MM.1S (cell line): ENCODE measurements around the gene ZCWPW2.

Source experiments
- DNase-seq: peaks from one replicate; pipeline ENCODE4 v3.0.0-alpha.2; 2015
- H2AFZ ChIP-seq: fragments of 300-600 bp; sonication (generic); 2 replicates; pipeline ENCODE4 v1.6.0; 2016; ENCODE audit warnings: antibody characterized with exemption, low read length
- H3F3A ChIP-seq: fragments of 300-600 bp; sonication (generic); 2 replicates; pipeline ENCODE4 v1.6.1; 2016; ENCODE audit warnings: mild to moderate bottlenecking, antibody characterized with exemption, low read length, moderate library complexity, mixed read lengths; ENCODE audit not compliant: insufficient read depth
- H3K27ac ChIP-seq: fragments of 300-600 bp; sonication (generic); 2 replicates; pipeline ENCODE4 v1.5.1; 2016; ENCODE audit warnings: mild to moderate bottlenecking, low read length
- H3K27me3 ChIP-seq: fragments of 300-600 bp; sonication (generic); replicated peaks from 2 replicates; pipeline ENCODE4 v1.6.0; 2016; ENCODE audit warnings: low read length; ENCODE audit not compliant: insufficient read depth
- H3K36me3 ChIP-seq: fragments of 300-600 bp; sonication (generic); replicated peaks from 2 replicates; pipeline ENCODE4 v1.6.1; 2016; ENCODE audit warnings: mild to moderate bottlenecking, low read length, mixed read lengths; ENCODE audit not compliant: insufficient read depth
- H3K4me1 ChIP-seq: fragments of 300-600 bp; sonication (generic); 2 replicates; pipeline ENCODE4 v1.6.1; 2016; ENCODE audit warnings: low read length, mixed read lengths
- H3K4me2 ChIP-seq: fragments of 300-600 bp; sonication (generic); 2 replicates; pipeline ENCODE4 v1.6.0; 2016; ENCODE audit warnings: low read depth, low read length
- H3K4me3 ChIP-seq: fragments of 300-600 bp; sonication (generic); 2 replicates; pipeline ENCODE4 v1.5.1; 2016; ENCODE audit warnings: low read length, mixed read lengths
- H3K79me2 ChIP-seq: fragments of 300-600 bp; sonication (generic); 2 replicates; pipeline ENCODE4 v1.6.1; 2016; ENCODE audit warnings: mixed run types, low read length, mixed read lengths
- H3K9ac ChIP-seq: fragments of 300-600 bp; sonication (generic); 2 replicates; pipeline ENCODE4 v1.6.1; 2016; ENCODE audit warnings: low read length, mixed read lengths
- H3K9me2 ChIP-seq: fragments of 300-600 bp; sonication (generic); replicated peaks from 2 replicates; pipeline ENCODE4 v1.6.1; 2016; ENCODE audit warnings: mild to moderate bottlenecking, low read length, mixed read lengths; ENCODE audit not compliant: insufficient read depth
- H3K9me3 ChIP-seq: fragments of 300-600 bp; sonication (generic); replicated peaks from 2 replicates; pipeline ENCODE4 v1.6.1; 2016; ENCODE audit warnings: mild to moderate bottlenecking, low read length, mixed read lengths; ENCODE audit not compliant: insufficient read depth
- H4K20me1 ChIP-seq: fragments of 300-600 bp; sonication (generic); 2 replicates; pipeline ENCODE4 v1.6.1; 2016; ENCODE audit warnings: mild to moderate bottlenecking, low read length, moderate library complexity, mixed read lengths; ENCODE audit not compliant: insufficient read depth
- CTCF ChIP-seq: fragments of 300-600 bp; sonication (generic); IDR thresholded peaks from 2 replicates; pipeline ENCODE4 v1.5.1; 2016; ENCODE audit warnings: antibody characterized with exemption, low read length, mixed read lengths
- EZH2 ChIP-seq: fragments of 300-600 bp; sonication (generic); optimal IDR thresholded peaks from 2 replicates; pipeline ENCODE3; 2017; ENCODE audit warnings: low read depth, mild to moderate bottlenecking, antibody characterized with exemption, low read length, mixed read lengths
- EZH2phosphoT487 ChIP-seq: fragments of 300-600 bp; sonication (generic); IDR thresholded peaks from 2 replicates; pipeline ENCODE4 v1.6.1; 2018; ENCODE audit warnings: antibody characterized with exemption, low read length

ZCWPW2 gene

GRCh38 chr3:28317438-28318022 is 31.0 kb upstream of the ZCWPW2 start:
- no peaks in the 10 kb centered on the region for H3K27me3 ChIP-seq
- H3F3A ChIP-seq: no peaks in the 10 kb centered on the region
- no peak overlapping the region for H3K27ac ChIP-seq
- DNase-seq: peak; percentile 73
- TF ChIP-seq CTCF: peak; percentile 67
- TF ChIP-seq EZH2: no peak
- TF ChIP-seq EZH2phosphoT487: no peak
- no peaks in the 10 kb centered on the region for H3K79me2 ChIP-seq
- no peak overlapping the region for H3K9ac ChIP-seq
- no peaks in the 10 kb centered on the region for H3K9me2 ChIP-seq
- no peaks in the 10 kb centered on the region for H3K36me3 ChIP-seq
- H2AFZ ChIP-seq: no peak overlapping the region
- H3K4me1 ChIP-seq: no peaks in the 10 kb centered on the region
- no peaks in the 10 kb centered on the region for H3K9me3 ChIP-seq
- no peak overlapping the region for H3K4me3 ChIP-seq
- no peak overlapping the region for H3K4me2 ChIP-seq
- no peaks in the 10 kb centered on the region for H4K20me1 ChIP-seq

GRCh38 chr3:28320981-28321380 is 27.5 kb upstream of the ZCWPW2 start:
- Histone ChIP-seq H3K4me2 (no peak overlapping the region), H3K27ac (no peak overlapping the region), H3K4me3 (no peak overlapping the region), H3K4me1 (peaks cover 10% of the 10 kb centered on the region), H3F3A (peaks cover 2% of the 10 kb centered on the region), H3K27me3 (no peaks in the 10 kb centered on the region), H3K9me2 (no peaks in the 10 kb centered on the region), H3K79me2 (no peaks in the 10 kb centered on the region), H3K9me3 (no peaks in the 10 kb centered on the region), H2AFZ (no peak overlapping the region), H3K9ac (no peak overlapping the region), H4K20me1 (no peaks in the 10 kb centered on the region), H3K36me3 (0 out of 2 replicates have a peak, but pooled peaks cover 3% of the 10 kb centered on the region)
- TF ChIP-seq EZH2 (no peak), EZH2phosphoT487 (no peak), CTCF (no peak)
- no peak for DNase-seq

- no peaks in the 10 kb centered on the region for H3K27me3 ChIP-seq
- no peak for DNase-seq
- no peak overlapping the region for H2AFZ ChIP-seq
- no peaks in the 10 kb centered on the region for H4K20me1 ChIP-seq
- H3K9ac ChIP-seq: no peak overlapping the region
- H3K4me3 ChIP-seq: no peak overlapping the region
- peaks cover 24% of the 10 kb centered on the region for H3K4me1 ChIP-seq
- H3K9me2 ChIP-seq: no peaks in the 10 kb centered on the region
- no peak overlapping the region for H3K27ac ChIP-seq
- no peak for TF ChIP-seq EZH2
- no peak for TF ChIP-seq EZH2phosphoT487
- no peak for TF ChIP-seq CTCF
- H3K9me3 ChIP-seq: no peaks in the 10 kb centered on the region
- H3K79me2 ChIP-seq: no peaks in the 10 kb centered on the region
- H3K4me2 ChIP-seq: no peak overlapping the region
- H3F3A ChIP-seq: peaks cover 14% of the 10 kb centered on the region
- 0 out of 2 replicates have a peak, but pooled peaks cover 3% of the 10 kb centered on the region for H3K36me3 ChIP-seq
These were observed 26.1 kb upstream of the ZCWPW2 start for GRCh38 chr3:28322464-28322863.
